GM04503 (cell line): Measurements from ENCODE around the gene BRSK2.

Experiments used
- DNase-seq: peaks from one replicate; pipeline ENCODE4 v3.0.0-alpha.2; 2012; ENCODE audit warnings: low read depth

The BRSK2 gene

DNA sequence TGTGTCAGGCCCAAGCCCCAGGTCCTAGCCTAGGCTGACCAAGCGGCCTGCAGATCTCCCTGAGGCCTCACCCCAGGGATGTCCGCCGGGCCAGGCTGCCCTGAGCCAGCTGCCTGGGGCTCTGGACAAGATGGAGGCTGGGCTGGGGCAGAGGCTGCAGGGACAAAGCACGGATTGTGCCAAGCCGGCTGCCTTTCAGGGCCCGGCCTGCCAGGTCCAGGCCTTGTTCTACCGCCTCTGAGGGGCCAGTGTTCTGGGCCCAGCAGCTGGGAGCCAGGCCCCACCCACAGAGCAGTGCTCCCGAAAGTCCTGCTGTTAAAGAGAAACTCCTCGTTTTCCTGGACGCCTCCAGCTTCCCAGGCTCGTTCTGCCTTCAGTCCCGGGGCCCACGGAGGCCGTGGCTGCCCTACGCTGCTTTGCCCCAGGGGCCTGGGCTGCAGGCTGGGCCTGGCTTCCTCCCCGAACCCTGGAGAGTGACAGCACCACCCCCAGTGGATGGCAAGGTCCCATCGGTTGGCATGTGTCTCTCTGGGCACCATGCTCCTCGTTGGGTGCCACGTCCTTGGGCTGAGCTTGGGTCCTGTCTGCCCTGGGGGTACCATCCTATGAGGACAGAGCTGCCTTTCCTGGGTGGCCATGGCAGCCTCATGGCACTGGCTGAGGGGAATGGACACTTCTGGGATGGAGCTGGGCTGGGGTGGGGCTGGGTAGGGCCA, 7.6 kb downstream of the BRSK2 start:
- no peak for DNase-seq

DNA sequence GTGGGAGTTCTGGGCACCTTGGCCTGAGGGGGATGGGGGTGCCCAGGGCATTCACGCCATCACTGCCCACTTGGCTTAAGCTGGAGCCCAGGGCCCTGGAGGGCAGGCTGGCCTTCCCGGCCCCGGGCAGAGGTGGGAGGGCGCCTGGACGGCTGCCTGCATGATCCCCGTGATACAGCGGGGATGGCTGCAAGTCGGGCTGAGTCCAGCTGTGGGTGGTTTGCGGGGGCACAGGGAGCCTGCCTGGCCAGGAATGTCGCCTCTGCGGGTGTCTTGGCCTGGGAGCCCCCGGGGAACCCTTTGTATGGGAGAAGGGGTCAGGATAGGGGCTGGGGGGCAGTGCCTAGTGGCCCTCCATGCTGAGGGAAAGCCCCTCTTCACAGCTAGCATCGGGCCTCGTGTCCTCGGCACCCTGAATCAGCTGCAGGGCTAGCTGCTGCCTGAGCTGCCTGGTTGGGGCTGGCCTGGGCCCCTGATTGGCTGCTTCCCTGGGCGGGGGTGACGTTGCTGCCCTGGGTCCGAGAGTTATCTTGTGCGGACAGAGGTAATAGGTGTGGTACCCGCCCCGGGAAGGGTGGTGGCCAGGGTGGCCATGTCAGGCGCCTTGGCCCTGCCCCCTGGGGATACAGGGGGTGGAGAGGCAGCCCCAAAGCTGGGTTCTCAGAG, 8.3 kb downstream of the BRSK2 start:
- no peak for DNase-seq

GRCh38 chr11:1398528-1399235, 8.9 kb downstream of the BRSK2 start:
- DNase-seq: no peak

DNA sequence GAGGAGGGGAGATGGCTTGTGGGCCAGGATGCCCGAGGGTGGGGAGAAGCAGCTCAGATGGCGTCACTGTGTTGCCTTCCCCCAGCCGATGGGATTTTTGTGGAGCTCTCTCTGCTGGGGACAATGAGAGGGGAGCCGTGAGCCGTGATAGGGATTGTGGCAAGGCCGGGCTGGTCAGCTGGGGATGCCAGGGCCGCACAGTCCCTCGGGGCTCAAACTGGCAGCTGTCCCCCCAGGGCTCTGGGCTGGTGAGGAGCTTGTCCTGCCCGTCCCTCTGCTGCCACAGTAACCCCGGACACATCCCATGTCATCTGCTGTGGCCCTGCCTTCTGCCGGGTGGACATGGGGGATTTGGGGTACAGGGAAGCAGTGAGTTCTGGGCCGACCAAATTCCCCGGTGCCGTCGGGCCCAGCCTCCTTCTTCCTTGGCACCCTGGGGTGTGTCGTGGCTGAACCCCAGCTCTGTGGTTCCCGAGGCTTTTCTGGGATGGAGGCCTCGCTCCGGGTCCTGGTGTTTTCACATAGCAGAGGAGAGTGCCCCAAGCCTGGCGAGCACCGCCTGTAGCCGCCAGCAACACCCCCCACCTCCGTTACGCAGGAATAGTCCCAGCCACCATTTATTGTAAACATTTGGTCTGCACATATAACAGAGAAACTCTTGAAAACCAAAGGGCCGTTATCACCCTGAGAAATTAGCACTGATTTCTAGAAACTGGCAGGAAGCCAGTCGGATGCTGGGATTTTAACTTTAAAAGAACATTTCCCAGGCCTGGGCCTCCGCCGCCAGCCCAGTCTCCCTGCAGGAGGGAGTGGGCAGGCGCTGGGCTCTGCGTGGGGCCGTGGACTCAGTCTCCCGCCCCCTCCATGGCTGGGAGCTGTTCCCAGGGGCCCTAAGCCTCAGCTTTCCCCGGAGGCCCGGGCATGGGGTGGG, 9.9 kb downstream of the BRSK2 start:
- no peak for DNase-seq

GRCh38 chr11:1400317-1401170, 10.8 kb downstream of the BRSK2 start:
- DNase-seq: no peak

GRCh38 chr11:1401171-1401445, 11.4 kb downstream of the BRSK2 start:
- no peak for DNase-seq

- DNase-seq: peak; percentile 5
These were observed 12.0 kb downstream of the BRSK2 start for GRCh38 chr11:1401656-1402221.

DNA sequence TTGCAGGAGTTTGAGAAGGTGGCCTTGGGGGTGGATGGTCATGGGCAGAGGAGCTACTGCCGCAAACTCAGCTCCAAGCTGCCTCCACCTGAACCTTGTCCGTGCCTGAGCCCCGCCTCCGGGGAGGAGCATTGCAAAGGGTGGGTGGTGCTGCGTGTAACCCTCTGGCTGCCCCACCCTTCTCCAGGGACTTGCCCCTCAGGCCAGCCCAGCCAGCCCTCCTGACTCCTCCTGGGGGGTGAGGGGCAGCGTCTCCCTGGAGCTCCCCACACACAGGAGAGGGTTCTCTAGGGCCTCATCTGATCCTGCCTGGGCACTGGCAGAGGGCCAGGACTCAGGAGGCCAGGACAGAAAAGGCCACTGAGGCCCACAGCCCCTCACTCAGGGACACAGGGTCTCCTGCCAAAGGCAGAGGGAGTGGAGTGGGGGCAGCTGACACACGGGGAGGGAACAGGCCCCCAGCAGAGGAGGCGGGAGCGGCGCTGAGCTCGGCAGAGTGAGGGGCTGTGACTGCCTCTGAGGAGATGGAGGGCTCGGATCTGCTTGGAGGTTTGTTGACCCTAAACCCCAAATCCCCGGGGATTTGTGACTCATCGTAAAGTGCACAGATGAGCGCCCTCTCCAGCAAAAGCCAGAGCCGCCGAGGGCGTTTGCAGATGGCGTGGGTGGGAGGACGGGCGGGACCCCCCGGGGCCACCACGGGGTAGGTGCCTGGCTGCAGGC, 12.8 kb downstream of the BRSK2 start:
- DNase-seq: no peak

- DNase-seq: no peak
These were observed 13.4 kb downstream of the BRSK2 start for GRCh38 chr11:1403078-1403620.

- DNase-seq: no peak
These were observed 14.2 kb downstream of the BRSK2 start for GRCh38 chr11:1403721-1404460.

DNA sequence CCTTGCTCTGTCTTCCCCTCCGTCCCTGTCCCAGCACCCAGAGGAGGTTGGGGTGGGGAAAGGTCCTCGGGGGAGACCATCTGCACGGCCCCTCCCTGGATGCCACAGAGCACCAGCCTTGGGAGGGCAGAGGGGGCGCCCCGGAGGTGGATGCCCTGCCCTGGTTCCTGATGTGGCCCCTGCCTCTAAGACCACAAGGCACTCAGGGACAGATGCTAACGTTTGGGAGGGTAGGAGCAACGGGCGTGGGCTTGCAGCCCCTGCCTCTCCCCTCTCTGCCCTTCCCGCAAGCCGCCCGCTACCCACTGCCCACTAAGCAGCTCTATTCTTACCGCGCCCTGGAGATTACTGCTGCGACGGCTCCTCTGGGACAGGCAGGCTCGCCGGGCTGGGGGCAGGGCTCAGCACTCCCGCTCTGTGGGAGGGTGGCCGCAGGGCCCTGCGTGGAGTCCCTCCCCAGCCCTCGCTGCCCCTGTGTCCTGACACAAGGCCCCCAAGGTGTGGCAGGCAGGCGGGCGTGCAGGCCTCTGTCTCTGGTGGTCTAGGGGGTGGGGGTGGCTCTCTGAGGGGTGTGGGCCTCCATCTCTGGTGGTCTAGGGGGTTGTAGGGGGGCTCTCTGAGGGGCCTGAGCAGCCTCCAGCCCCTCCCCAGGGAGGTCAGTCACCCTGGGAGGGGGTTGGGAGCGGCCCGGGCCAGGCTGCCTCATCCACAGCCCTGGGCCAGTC, 14.9 kb downstream of the BRSK2 start:
- DNase-seq: no peak

- DNase-seq: no peak
These were observed 15.7 kb downstream of the BRSK2 start for GRCh38 chr11:1405186-1406020.

- DNase-seq: no peak
These were observed 17.1 kb downstream of the BRSK2 start for GRCh38 chr11:1406571-1407485.

GRCh38 chr11:1407668-1408067, 17.9 kb downstream of the BRSK2 start:
- DNase-seq: no peak

GRCh38 chr11:1408346-1408745, 18.6 kb downstream of the BRSK2 start:
- no peak for DNase-seq

GRCh38 chr11:1409108-1409851, 19.5 kb downstream of the BRSK2 start:
- DNase-seq: no peak
